K562 (cell line): Measurements from ENCODE around the gene ZNF8. TPM values are rescaled to one million over a fixed set of nuclear protein-coding genes. Genes with fewer than 3 reads are reported as not detected.

Experiments used
- AFF1 ChIP-seq, 2 experiments: fragments of 450-650 bp; IDR thresholded peaks; 2 replicates each; pipeline ENCODE4 v1.6.1; 2018; ENCODE audit warnings: mild to moderate bottlenecking in 2 of 2, low read depth in 1 of 2; ENCODE audit not compliant: partially characterized antibody in 2 of 2
- CAMTA2 ChIP-seq: fragments of 250-450 bp; sonication (Bioruptor Pico); conservative IDR thresholded peaks from 2 replicates; pipeline ENCODE4 v1.5.1; 2022
- NEUROD1 ChIP-seq: fragments of 150-350 bp; IDR thresholded peaks from 2 replicates; pipeline ENCODE4 v1.6.1; 2014; ENCODE audit warnings: borderline replicate concordance, low read length, low read depth; ENCODE audit not compliant: partially characterized antibody
- PRMT5 ChIP-seq: sonication (generic); formaldehyde crosslinking; IDR thresholded peaks from 2 replicates; pipeline ENCODE4 v1.5.0; 2020; ENCODE audit warnings: missing genetic modification reagents
- RCOR1 ChIP-seq, 2 experiments: IDR thresholded peaks; 2 replicates each; pipeline ENCODE4 v1.6.1; 2012; ENCODE audit warnings: low read depth in 2 of 2, low read length in 2 of 2, borderline replicate concordance in 1 of 2, improper control_type of control experiment in 1 of 2
- SIN3A ChIP-seq, 2 experiments: fragments of 150-350 bp in 1 of 2; IDR thresholded peaks; 2 replicates each; pipeline ENCODE4 v1.6.1; 2011 to 2016; ENCODE audit warnings: borderline replicate concordance in 2 of 2, low read depth in 2 of 2, low read length in 2 of 2, mild to moderate bottlenecking in 2 of 2, moderate library complexity in 2 of 2; ENCODE audit not compliant: control insufficient read depth in 1 of 2
- ZMIZ1 ChIP-seq, 2 experiments: fragments of 150-350 bp in 1 of 2; IDR thresholded peaks; 2 replicates each; pipeline ENCODE4 v1.6.1; 2012 to 2016; ENCODE audit warnings: low read depth in 2 of 2, low read length in 2 of 2, mild to moderate bottlenecking in 1 of 2, moderate library complexity in 1 of 2
- ZNF184 ChIP-seq: sonication (generic); formaldehyde crosslinking; IDR thresholded peaks from 2 replicates; pipeline ENCODE4 v1.5.0; 2020; ENCODE audit warnings: missing genetic modification reagents
- ZNF224 ChIP-seq: sonication (generic); formaldehyde crosslinking; IDR thresholded peaks from 2 replicates; pipeline ENCODE4 v1.8.0; 2022; ENCODE audit warnings: mild to moderate bottlenecking, missing genetic modification reagents
- ZNF274 ChIP-seq: IDR thresholded peaks from 2 replicates; pipeline ENCODE4 v1.6.1; 2011; ENCODE audit warnings: low read depth, mild to moderate bottlenecking, low read length, moderate library complexity, borderline replicate concordance
- ZNF589 ChIP-seq: fragments of 200-800 bp; sonication (Bioruptor generic); IDR thresholded peaks from 2 replicates; pipeline ENCODE4 v1.6.1; 2016; ENCODE audit warnings: low read depth, missing genetic modification characterization, missing compliant biosample characterization
- ZNF644 ChIP-seq: fragments of 200-800 bp; sonication (Bioruptor generic); IDR thresholded peaks from 2 replicates; pipeline ENCODE4 v1.6.1; 2016; ENCODE audit warnings: low read depth, missing genetic modification characterization, missing compliant biosample characterization
- polyA plus RNA-seq, 8 experiments: library from polyadenylated mRNA; depleted of rRNA in 4 of 8; stranded (reverse) in 5 of 8; unstranded in 3 of 8; fragments of >200 nt; fragmentation: Nextera tagmentation in 2 of 8; fragmentation: Illumina TruSeq in 1 of 8; extraction: Ambion mirVana in 2 of 8; extraction: Trizol in 1 of 8; gene quantifications; 2 replicates each; pipeline versions ENCODE4 v1.2.1 to v1.2.3, GENCODE V29; 2011 to 2014; ENCODE audit warnings: inconsistent platforms in 1 of 8, missing spikeins in 1 of 8
- total RNA-seq, 7 experiments: library from RNA; depleted of rRNA in 6 of 7; stranded (reverse); fragments of >200 nt in 6 of 7; fragmentation: Illumina TruSeq in 2 of 7; extraction: Trizol in 2 of 7; gene quantifications; 2 replicates each; pipeline versions ENCODE4 v1.2.1 to v1.2.3, GENCODE V29; 2011 to 2021; ENCODE audit warnings: low replicate concordance in 1 of 7
- TF ChIP-seq, protein P1 (sequence below): sonication (generic); formaldehyde crosslinking; IDR thresholded peaks from 2 replicates; pipeline ENCODE4 v1.8.1; 2023; ENCODE audit warnings: mild to moderate bottlenecking, missing genetic modification reagents, moderate library complexity
- TF ChIP-seq, protein P2 (sequence below), 2 experiments: fragments of 450-650 bp in 1 of 2; sonication (generic) in 1 of 2; formaldehyde crosslinking in 1 of 2; IDR thresholded peaks in 1 of 2; conservative IDR thresholded peaks in 1 of 2; 2 replicates each; pipeline versions ENCODE4 v1.6.1 to v1.8.1; 2016 to 2023; ENCODE audit warnings: mild to moderate bottlenecking in 2 of 2, moderate library complexity in 2 of 2, inconsistent platforms in 1 of 2, missing genetic modification reagents in 1 of 2

ZNF8 gene
- total and polyA plus RNA-seq, 9 of the 15 experiments (the other 6 are each of a cell fraction or from before 2014, with no cell fraction given) = 0.71 to 7.7 (median 4.7) TPM

GRCh38 chr19:58317476-58318072 is 38.8 kb downstream of the ZNF8 start (continued):
- no peak for TF ChIP-seq ZMIZ1 (IDR thresholded peaks at IDR 0.05; ENCODE audit: low read depth in 2 of 2, low read length in 2 of 2)
- TF ChIP-seq NEUROD1 = no peak
- TF ChIP-seq PRMT5 = peak; percentile 98
- TF ChIP-seq, protein P1, sequence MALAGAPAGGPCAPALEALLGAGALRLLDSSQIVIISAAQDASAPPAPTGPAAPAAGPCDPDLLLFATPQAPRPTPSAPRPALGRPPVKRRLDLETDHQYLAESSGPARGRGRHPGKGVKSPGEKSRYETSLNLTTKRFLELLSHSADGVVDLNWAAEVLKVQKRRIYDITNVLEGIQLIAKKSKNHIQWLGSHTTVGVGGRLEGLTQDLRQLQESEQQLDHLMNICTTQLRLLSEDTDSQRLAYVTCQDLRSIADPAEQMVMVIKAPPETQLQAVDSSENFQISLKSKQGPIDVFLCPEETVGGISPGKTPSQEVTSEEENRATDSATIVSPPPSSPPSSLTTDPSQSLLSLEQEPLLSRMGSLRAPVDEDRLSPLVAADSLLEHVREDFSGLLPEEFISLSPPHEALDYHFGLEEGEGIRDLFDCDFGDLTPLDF (CRISPR knock-in tag) = peak; percentile 84
- TF ChIP-seq ZNF184 (CRISPR knock-in tag) = no peak
- TF ChIP-seq SIN3A (IDR thresholded peaks at IDR 0.05; ENCODE audit: borderline replicate concordance in 2 of 2, control insufficient read depth in 1 of 2, low read depth in 2 of 2, low read length in 2 of 2) = peak in 1 of 2 experiments; percentile 95; a peak in 2 of 4 replicates
- no peak for TF ChIP-seq ZNF274
- 0 out of 2 replicates have a peak, but pooled peaks have one; percentile 64 for TF ChIP-seq ZNF224 (CRISPR knock-in tag)
- TF ChIP-seq CAMTA2 (CRISPR knock-in tag) = no peak
- peak in 1 of 2 experiments; percentile 99 for TF ChIP-seq AFF1 (IDR thresholded peaks at IDR 0.05; ENCODE audit: low read depth in 1 of 2, partially characterized antibody in 2 of 2)
- TF ChIP-seq RCOR1 (IDR thresholded peaks at IDR 0.05; ENCODE audit: borderline replicate concordance in 1 of 2, low read depth in 2 of 2, low read length in 2 of 2) = 0 out of 4 replicates have a peak, but pooled peaks of 1 of the 2 experiments have one; percentile 32
- TF ChIP-seq, protein P2, sequence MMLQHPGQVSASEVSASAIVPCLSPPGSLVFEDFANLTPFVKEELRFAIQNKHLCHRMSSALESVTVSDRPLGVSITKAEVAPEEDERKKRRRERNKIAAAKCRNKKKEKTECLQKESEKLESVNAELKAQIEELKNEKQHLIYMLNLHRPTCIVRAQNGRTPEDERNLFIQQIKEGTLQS (IDR thresholded peaks at IDR 0.05) = no peak
- TF ChIP-seq, protein P2 (CRISPR knock-in tag; conservative IDR thresholded peaks at IDR 0.05) = 0 out of 2 replicates have a peak, but pooled peaks have one; percentile 45
- TF ChIP-seq ZNF589 (CRISPR knock-in tag) = 0 out of 2 replicates have a peak, but pooled peaks have one; percentile 24
- peak; percentile 82; the same call in 1 of the 2 replicates for TF ChIP-seq ZNF644 (tag)
